Measurements from ENCODE around the gene CFAP97D2.
"Not testable (repeated sequence)": the region's sequence is repeated elsewhere in the genome, so short reads cannot be mapped to it uniquely, and the experiment has no call there.

CFAP97D2 gene

GRCh38 chr13:114259374-114259773, 80.3 kb downstream of the CFAP97D2 start:
- H3K36me3 ChIP-seq = peaks cover 86% of the 10 kb centered on the region
- H3K4me3 ChIP-seq = no peak overlapping the region

GRCh38 chr13:114259974-114260373, 80.9 kb downstream of the CFAP97D2 start:
- peaks cover 52% of the 10 kb centered on the region for H3K4me1 ChIP-seq
- peaks cover 12% of the 10 kb centered on the region for H4K20me1 ChIP-seq
- H3K36me3 ChIP-seq = peaks cover 86% of the 10 kb centered on the region
- H3K9me3 ChIP-seq = no peaks in the 10 kb centered on the region
- no peak overlapping the region for H3K27ac ChIP-seq
- no peaks in the 10 kb centered on the region for H3K27me3 ChIP-seq
- TF ChIP-seq Cebpa-rat (IDR thresholded peaks at IDR 0.05) = no peak
- H3K4me3 ChIP-seq = no peak overlapping the region
- no peak overlapping the region for H3K9ac ChIP-seq
- no peak overlapping the region for H3K4me2 ChIP-seq

More at GRCh38 chr13:114259374-114259773, 80.3 kb downstream of the CFAP97D2 start:
- no peaks in the 10 kb centered on the region for H3K27me3 ChIP-seq
- H3K4me1 ChIP-seq = peaks cover 51% of the 10 kb centered on the region
- peaks cover 12% of the 10 kb centered on the region for H4K20me1 ChIP-seq
- no peak overlapping the region for H3K4me2 ChIP-seq
- no peak for TF ChIP-seq Cebpa-rat (IDR thresholded peaks at IDR 0.05)
- H3K9ac ChIP-seq = no peak overlapping the region
- no peaks in the 10 kb centered on the region for H3K9me3 ChIP-seq
- no peak overlapping the region for H3K27ac ChIP-seq

- Histone ChIP-seq H3K27ac (no peak overlapping the region), H3K27me3 (no peaks in the 10 kb centered on the region), H3K4me3 (no peak overlapping the region), H3K9me3 (no peaks in the 10 kb centered on the region), H3K36me3 (peaks cover 86% of the 10 kb centered on the region), H3K4me2 (peak overlapping the region; percentile 85), H3K4me1 (peaks cover 52% of the 10 kb centered on the region), H3K9ac (no peak overlapping the region), H4K20me1 (peaks cover 12% of the 10 kb centered on the region)
- no peak for TF ChIP-seq Cebpa-rat (IDR thresholded peaks at IDR 0.05)
Measured at GRCh38 chr13:114260814-114261213, 81.8 kb downstream of the CFAP97D2 start.

GRCh38 chr13:114261328-114261965, 82.4 kb downstream of the CFAP97D2 start:
- Histone ChIP-seq H3K27me3 (no peaks in the 10 kb centered on the region), H3K27ac (no peak overlapping the region), H3K36me3 (peaks cover 86% of the 10 kb centered on the region), H3K9ac (no peak overlapping the region), H3K9me3 (no peaks in the 10 kb centered on the region), H4K20me1 (peaks cover 12% of the 10 kb centered on the region), H3K4me3 (no peak overlapping the region), H3K4me1 (peaks cover 52% of the 10 kb centered on the region), H3K4me2 (peak overlapping the region; percentile 85)
- TF ChIP-seq Cebpa-rat (IDR thresholded peaks at IDR 0.05) = no peak

- H3K27ac ChIP-seq = peak overlapping the region; percentile 70
- H4K20me1 ChIP-seq = peaks cover 12% of the 10 kb centered on the region
- no peaks in the 10 kb centered on the region for H3K27me3 ChIP-seq
- H3K4me3 ChIP-seq = peak overlapping the region; percentile 42; the same call in 1 of the 2 replicates
- peak overlapping the region; percentile 51 for H3K9ac ChIP-seq
- H3K4me2 ChIP-seq = peak overlapping the region; percentile 85
- H3K4me1 ChIP-seq = peaks cover 60% of the 10 kb centered on the region
- peaks cover 88% of the 10 kb centered on the region for H3K36me3 ChIP-seq
- H3K9me3 ChIP-seq = peaks cover 8% of the 10 kb centered on the region; the same call in 1 of the 2 replicates
- no peak for TF ChIP-seq Cebpa-rat (IDR thresholded peaks at IDR 0.05)
Measured at GRCh38 chr13:114263578-114263977, 84.5 kb downstream of the CFAP97D2 start.

GRCh38 chr13:114264313-114264712, 85.3 kb downstream of the CFAP97D2 start:
- Histone ChIP-seq H3K36me3 (peaks cover 88% of the 10 kb centered on the region), H4K20me1 (peaks cover 12% of the 10 kb centered on the region), H3K4me2 (peak overlapping the region; percentile 85; the same call in 1 of the 2 replicates), H3K4me1 (peaks cover 60% of the 10 kb centered on the region)
- H3K4me3 ChIP-seq, H3K27ac ChIP-seq, H3K9me3 ChIP-seq, H3K9ac ChIP-seq, H3K27me3 ChIP-seq: not testable (repeated sequence)

- no peak overlapping the region for H3K27ac ChIP-seq
- TF ChIP-seq Cebpa-rat (IDR thresholded peaks at IDR 0.05) = no peak
- H3K9me3 ChIP-seq = peaks cover 8% of the 10 kb centered on the region; the same call in 1 of the 2 replicates
- H3K4me1 ChIP-seq = peaks cover 52% of the 10 kb centered on the region
- H3K4me2 ChIP-seq = no peak overlapping the region
- peaks cover 10% of the 10 kb centered on the region for H4K20me1 ChIP-seq
- no peaks in the 10 kb centered on the region for H3K27me3 ChIP-seq
- H3K36me3 ChIP-seq = peaks cover 88% of the 10 kb centered on the region
- no peak overlapping the region for H3K4me3 ChIP-seq
- no peak overlapping the region for H3K9ac ChIP-seq
Measured at GRCh38 chr13:114264886-114265611, 86.0 kb downstream of the CFAP97D2 start.

GRCh38 chr13:114266241-114266640, 87.2 kb downstream of the CFAP97D2 start:
- Histone ChIP-seq H3K4me3 (no peak overlapping the region), H3K4me1 (peaks cover 40% of the 10 kb centered on the region), H3K9ac (no peak overlapping the region), H3K9me3 (peaks cover 8% of the 10 kb centered on the region; the same call in 1 of the 2 replicates), H3K4me2 (no peak overlapping the region), H3K36me3 (peaks cover 87% of the 10 kb centered on the region), H4K20me1 (peaks cover 6% of the 10 kb centered on the region), H3K27ac (no peak overlapping the region), H3K27me3 (no peaks in the 10 kb centered on the region)
- TF ChIP-seq Cebpa-rat (IDR thresholded peaks at IDR 0.05) = no peak

- no peak overlapping the region for H3K27ac ChIP-seq
- H3K36me3 ChIP-seq = peaks cover 93% of the 10 kb centered on the region
- peaks cover 17% of the 10 kb centered on the region for H3K4me1 ChIP-seq
- no peaks in the 10 kb centered on the region; the same call in 1 of the 2 replicates for H4K20me1 ChIP-seq
- no peak for TF ChIP-seq Cebpa-rat (IDR thresholded peaks at IDR 0.05)
- peak overlapping the region; percentile 4; the same call in 1 of the 2 replicates for H3K4me2 ChIP-seq
- H3K9ac ChIP-seq = no peak overlapping the region
- H3K27me3 ChIP-seq = no peaks in the 10 kb centered on the region
- peaks cover 8% of the 10 kb centered on the region; the same call in 1 of the 2 replicates for H3K9me3 ChIP-seq
- no peak overlapping the region for H3K4me3 ChIP-seq
Measured at GRCh38 chr13:114268344-114269280, 89.6 kb downstream of the CFAP97D2 start.
